CD4-positive, alpha-beta T cell treated with Interleukin-4 for 4 hours (primary cell): ENCODE data around the gene MB.
A peak's percentile ranks its signal among the peaks of the same experiment; 100 is the strongest.
"Not testable (repeated sequence)": the region's sequence is repeated elsewhere in the genome, so short reads cannot be mapped to it uniquely, and the experiment has no call there.

Source experiments
- DNase-seq: peaks from one replicate; pipeline ENCODE4 v3.0.0-alpha.2; 2020

MB gene

GRCh38 chr22:35617137-35617755 is at the start of gene MB:
Gene MB (minus strand): TSS chr22:35617329. CDS start chr22:35617257, 72 bp downstream.
- no peak for DNase-seq

GRCh38 chr22:35666699-35667098 is 49.6 kb upstream of the MB start:
- DNase-seq = not testable (repeated sequence)

GRCh38 chr22:35664955-35665587 is 47.9 kb upstream of the MB start:
- DNase-seq = no peak

GRCh38 chr22:35663371-35663770 is 46.2 kb upstream of the MB start:
- DNase-seq = no peak

- DNase-seq = no peak
Measured at GRCh38 chr22:35662914-35663313, 45.8 kb upstream of the MB start.

- peak; percentile 59 for DNase-seq
Measured at GRCh38 chr22:35661464-35661863, 44.3 kb upstream of the MB start.

GRCh38 chr22:35660291-35661127 is 43.4 kb upstream of the MB start:
- peak; percentile 91 for DNase-seq

GRCh38 chr22:35657571-35658312 is 40.6 kb upstream of the MB start:
- DNase-seq = no peak

GRCh38 chr22:35656284-35656752 is 39.2 kb upstream of the MB start:
- DNase-seq = no peak

GRCh38 chr22:35653824-35654223 is 36.7 kb upstream of the MB start:
- no peak for DNase-seq

- no peak for DNase-seq
Measured at GRCh38 chr22:35651085-35651484, 34.0 kb upstream of the MB start.

GRCh38 chr22:35649636-35650250 is 32.6 kb upstream of the MB start:
- DNase-seq = no peak

- no peak for DNase-seq
Measured at GRCh38 chr22:35649026-35649553, 32.0 kb upstream of the MB start.

- peak; percentile 93 for DNase-seq
Measured at GRCh38 chr22:35648066-35649025, 31.2 kb upstream of the MB start, which contains the start of gene APOL6. Gene APOL6 (plus strand): TSS chr22:35648446. CDS start chr22:35656426, 7,980 bp downstream.

- no peak for DNase-seq
Measured at GRCh38 chr22:35645646-35646045, 28.5 kb upstream of the MB start.

- no peak for DNase-seq
Measured at GRCh38 chr22:35643991-35644390, 26.9 kb upstream of the MB start.

- DNase-seq = no peak
Measured at GRCh38 chr22:35642305-35642741, 25.2 kb upstream of the MB start.

- DNase-seq = no peak
Measured at GRCh38 chr22:35641494-35642120, 24.5 kb upstream of the MB start.

GRCh38 chr22:35638410-35638809 is 21.3 kb upstream of the MB start:
- DNase-seq = no peak

- no peak for DNase-seq
Measured at GRCh38 chr22:35638001-35638400, 20.9 kb upstream of the MB start.
